GM12892 (cell line): ENCODE data around the gene TMEM107.
A peak's percentile ranks its signal among the peaks of the same experiment; 100 is the strongest.
"Not testable (repeated sequence)": the region's sequence is repeated elsewhere in the genome, so short reads cannot be mapped to it uniquely, and the experiment has no call there.

Experiments
- DNase-seq: peaks from one replicate; pipeline ENCODE4 v3.0.0; 2011; ENCODE audit not compliant: insufficient read length
- FAIRE-seq: peaks from 2 replicates; lab custom pipeline; 2011; peaks lifted over from hg19 to GRCh38; lab: Jason Lieb, UNC
- POLR2A ChIP-seq: IDR thresholded peaks from 2 replicates; pipeline ENCODE4 v1.6.1; 2011; ENCODE audit warnings: low read depth, low read length, control low read depth
- POLR2AphosphoS5 ChIP-seq: IDR thresholded peaks from 2 replicates; pipeline ENCODE4 v1.6.1; 2011; ENCODE audit warnings: low read depth, low read length, control low read depth
- TAF1 ChIP-seq: IDR thresholded peaks from 2 replicates; pipeline ENCODE4 v1.6.1; 2011; ENCODE audit warnings: low read depth, mild to moderate bottlenecking, control low read depth, low read length, borderline replicate concordance

The TMEM107 gene

GRCh38 chr17:8187517-8188262 lies 11.5 kb upstream of the TMEM107 start:
- peak; percentile 69 for TF ChIP-seq POLR2A
- no peak for TF ChIP-seq TAF1
- peak; percentile 40; the same call in 1 of the 2 replicates for TF ChIP-seq POLR2AphosphoS5
- DNase-seq = no peak
- peak; percentile 9 for FAIRE-seq

GRCh38 chr17:8186787-8187516 lies 10.8 kb upstream of the TMEM107 start:
- FAIRE-seq (peak; percentile 93), DNase-seq (no peak)
- no peak for TF ChIP-seq TAF1
- TF ChIP-seq POLR2AphosphoS5 = no peak
- TF ChIP-seq POLR2A = no peak

GRCh38 chr17:8186446-8186786 lies 10.2 kb upstream of the TMEM107 start:
- DNase-seq = no peak

DNA sequence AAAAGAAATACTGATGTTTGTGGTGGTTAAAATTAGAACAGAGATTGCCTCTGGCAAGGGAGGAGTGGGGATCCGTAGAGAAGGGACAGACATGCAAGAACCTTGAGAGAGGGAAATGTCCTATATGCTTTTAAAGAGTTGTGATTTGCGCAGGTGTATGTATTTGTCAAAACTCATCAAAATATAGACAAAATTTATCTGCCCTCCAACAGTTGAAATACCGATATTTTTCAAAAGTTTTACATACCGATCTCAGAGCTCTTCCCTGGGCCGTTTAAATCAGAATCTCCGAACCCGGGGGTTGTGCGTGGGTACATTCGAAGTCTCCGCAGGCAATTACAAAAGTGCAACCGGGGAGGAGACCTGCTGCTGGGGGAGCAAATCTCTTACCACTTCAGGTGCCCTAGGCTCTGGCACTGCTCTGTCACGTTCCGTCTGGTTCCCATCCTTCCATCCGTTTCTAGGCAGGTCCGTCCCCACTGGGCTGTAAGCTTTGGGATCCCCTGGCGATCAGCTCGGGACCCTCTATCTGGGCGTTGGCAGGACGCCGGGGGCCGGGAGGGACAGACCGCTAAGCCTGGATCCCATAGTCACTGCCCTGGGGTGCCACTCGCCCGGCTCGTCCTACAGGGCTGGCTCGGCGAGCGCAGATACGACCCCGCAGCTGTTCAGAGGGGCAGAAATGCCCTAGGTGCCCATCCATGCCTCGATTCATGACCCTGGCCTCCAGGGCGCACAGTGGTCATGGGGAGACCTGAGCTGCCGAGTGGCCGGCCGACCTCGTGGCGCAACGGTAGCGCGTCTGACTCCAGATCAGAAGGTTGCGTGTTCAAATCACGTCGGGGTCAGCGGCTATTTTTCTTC lies 9.6 kb upstream of the TMEM107 start:
- no peak for TF ChIP-seq POLR2AphosphoS5
- peak; percentile 62; the same call in 1 of the 2 replicates for TF ChIP-seq POLR2A
- DNase-seq = no peak
- no peak for FAIRE-seq

More at GRCh38 chr17:8186446-8186786, 10.2 kb upstream of the TMEM107 start:
- FAIRE-seq = no peak
- TF ChIP-seq POLR2A (no peak; the same call in 1 of the 2 replicates), POLR2AphosphoS5 (no peak), TAF1 (0 out of 2 replicates have a peak, but pooled peaks have one; percentile 21)

- TF ChIP-seq POLR2A (no peak), TAF1 (no peak), POLR2AphosphoS5 (no peak)
- no peak for FAIRE-seq
- DNase-seq = no peak
Measured at GRCh38 chr17:8176998-8177731, 985 bp upstream of the TMEM107 start.

DNA sequence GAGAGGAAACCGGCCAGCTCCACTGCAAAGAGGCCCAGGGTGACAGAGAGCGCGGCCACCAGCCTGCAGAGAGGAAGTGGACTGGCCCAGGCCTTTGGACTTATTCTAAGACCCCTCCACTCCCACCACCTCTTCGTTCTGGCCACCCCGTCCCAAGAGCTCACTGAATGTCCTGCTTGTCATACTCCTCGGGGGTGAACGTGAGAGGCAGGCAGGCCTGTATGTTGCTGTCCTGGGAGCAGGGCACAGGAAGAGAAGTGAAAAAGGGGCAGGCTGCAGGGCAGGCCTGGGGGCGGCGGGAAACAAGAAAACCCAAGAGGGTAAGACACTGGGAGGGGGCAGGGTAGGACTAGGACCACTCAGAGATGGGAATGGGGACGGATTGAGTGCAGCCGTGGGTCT lies 384 bp downstream of the TMEM107 start:
- FAIRE-seq = no peak
- no peak for DNase-seq
- no peak for TF ChIP-seq POLR2A
- TF ChIP-seq POLR2AphosphoS5 = no peak
- no peak for TF ChIP-seq TAF1

DNA sequence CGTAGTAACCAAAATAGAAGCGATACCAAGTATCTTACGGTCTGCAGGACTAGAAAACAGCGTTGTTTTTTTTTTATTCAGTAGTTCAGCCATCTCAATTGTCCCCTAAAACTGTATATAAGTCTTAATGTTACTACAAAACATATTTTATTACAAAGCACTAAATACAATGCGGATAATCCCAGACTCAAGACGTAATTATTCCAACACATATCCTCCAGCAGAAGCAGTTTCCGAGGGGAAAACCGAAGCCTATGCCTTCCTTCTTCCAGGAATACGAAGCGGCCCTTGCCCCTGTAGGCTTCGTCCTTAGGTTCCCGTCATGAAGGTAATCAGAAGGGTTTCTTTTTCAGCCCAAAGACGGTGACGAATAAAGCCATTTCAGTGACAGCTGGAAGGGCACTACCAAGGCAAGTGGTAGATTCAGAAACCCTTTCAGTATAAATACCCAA lies 2.3 kb downstream of the TMEM107 start:
- FAIRE-seq (no peak), DNase-seq (no peak)
- TF ChIP-seq POLR2A (no peak), TAF1 (no peak)

DNA sequence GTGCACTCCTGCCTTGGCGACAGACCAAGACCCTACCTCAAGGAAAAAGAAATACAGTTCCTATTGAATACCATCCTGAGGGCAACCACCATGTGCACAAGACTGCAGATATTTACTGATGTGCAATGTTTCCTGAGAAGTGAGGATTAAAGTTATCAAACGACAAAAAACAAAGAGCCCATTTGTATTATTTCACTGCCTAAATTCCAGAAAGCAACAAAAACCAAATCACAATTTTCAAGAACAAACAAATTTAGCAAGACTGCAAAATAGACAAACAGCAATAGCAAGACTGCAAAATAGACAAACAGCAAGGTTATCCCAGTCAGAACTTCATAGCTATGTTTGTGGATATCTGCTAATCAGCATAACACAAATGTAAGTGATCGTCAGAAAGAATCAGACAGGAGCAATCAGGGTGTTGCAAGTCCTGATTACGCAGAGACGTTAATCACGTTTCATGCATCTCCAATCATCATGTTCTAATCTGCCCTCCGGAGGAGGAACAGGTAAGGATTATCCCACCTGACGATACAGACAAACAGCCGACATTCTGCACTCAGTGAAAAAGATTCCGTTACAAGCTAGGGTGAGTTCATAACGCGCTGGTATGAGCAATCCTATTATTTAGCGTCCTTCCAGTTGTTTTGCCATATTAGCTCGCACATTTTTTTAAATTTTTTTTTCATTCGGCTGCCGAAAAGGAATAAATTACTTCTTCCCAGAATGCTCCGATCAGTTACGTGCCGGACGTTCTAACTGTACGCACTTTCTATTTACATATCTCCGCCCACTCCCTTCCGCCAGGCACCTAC lies 2.9 kb downstream of the TMEM107 start:
- peak; percentile 86 for FAIRE-seq
- DNase-seq = no peak
- TF ChIP-seq POLR2AphosphoS5 (peak; percentile 100), POLR2A (peak; percentile 100), TAF1 (peak; percentile 56; the same call in 1 of the 2 replicates)

GRCh38 chr17:8170186-8170585 lies 6.0 kb downstream of the TMEM107 start:
- DNase-seq, FAIRE-seq: not testable (repeated sequence)

DNA sequence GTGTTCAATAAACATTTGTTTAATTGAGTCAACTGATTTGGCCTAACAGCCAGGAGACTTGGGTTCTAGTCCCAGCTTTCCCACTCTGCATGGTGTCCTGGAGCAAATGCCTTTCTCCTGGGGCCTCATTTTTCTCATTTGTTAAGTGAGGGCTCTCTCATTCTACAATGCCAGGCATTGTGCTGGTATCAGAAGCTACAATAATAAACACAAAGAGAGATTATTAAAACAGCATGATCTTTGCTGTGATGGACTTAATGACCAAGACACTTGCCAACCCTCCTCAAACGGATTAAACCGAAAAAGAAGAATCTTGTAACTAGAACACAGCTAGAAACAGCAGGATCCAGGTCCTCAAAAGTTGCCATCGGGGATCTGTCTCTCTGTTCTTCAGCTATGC lies 8.7 kb downstream of the TMEM107 start:
- TF ChIP-seq POLR2A (no peak), TAF1 (no peak), POLR2AphosphoS5 (no peak)
- DNase-seq = no peak
- no peak for FAIRE-seq
